HG02981 (cell line): Measurements from ENCODE around the gene ACIN1.
A peak's percentile ranks its signal among the peaks of the same experiment; 100 is the strongest.

ENCODE experiments used
- ATAC-seq: cut with Tn5 transposase; IDR thresholded peaks from one replicate; pipeline ENCODE4 v1.9.1; 2021; ENCODE audit warnings: mild to moderate bottlenecking, moderate library complexity; ENCODE audit not compliant: unreplicated experiment

ACIN1 gene

GRCh38 chr14:23062002-23062401 is 32.9 kb downstream of the ACIN1 start:
- ATAC-seq: no peak

- no peak for ATAC-seq
Observed at GRCh38 chr14:23060536-23061260, 34.2 kb downstream of the ACIN1 start.

- no peak for ATAC-seq
Observed at GRCh38 chr14:23058654-23059504, 36.1 kb downstream of the ACIN1 start.

- ATAC-seq: peak; percentile 57
Observed at GRCh38 chr14:23057757-23058653, 36.9 kb downstream of the ACIN1 start.

DNA sequence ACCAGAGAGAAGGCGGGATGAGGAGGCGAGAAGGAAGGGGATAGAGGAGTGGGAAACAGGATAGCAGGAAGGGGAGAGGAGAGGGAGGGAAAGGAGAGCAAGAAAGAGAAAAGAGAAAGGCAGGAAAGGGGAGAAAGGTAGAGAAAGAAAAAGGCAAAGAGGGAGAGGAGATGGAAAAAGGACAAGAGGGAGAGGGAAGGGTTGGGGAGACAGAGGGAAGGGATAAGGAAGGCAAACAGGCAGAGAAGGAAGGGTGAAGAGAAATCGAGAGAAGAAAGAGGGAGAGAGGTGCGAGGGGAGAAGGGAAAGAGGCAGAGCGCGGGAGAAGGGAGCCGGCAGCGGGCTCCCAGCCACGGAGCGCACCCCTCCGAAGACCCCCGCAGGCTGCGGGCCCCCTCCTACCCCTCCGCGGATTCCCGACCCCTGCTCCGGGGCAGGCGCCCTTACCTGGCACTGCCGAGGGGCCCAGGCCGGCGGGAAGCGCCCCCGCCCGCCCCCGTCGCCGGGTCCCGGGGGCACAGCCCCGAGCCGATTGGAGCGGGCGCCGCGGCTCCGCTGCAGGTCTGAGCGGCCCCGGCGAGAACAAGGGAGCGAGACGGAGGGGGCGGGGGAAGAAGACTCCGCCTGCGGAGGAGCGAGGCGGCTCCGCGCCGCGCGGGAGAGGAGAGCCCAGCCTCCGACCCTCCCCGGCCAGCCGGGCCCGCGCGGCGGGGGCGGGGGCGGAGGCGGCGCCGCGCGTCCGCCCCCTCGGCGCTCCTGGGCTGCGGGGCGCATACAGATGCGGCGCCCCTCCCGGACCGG is 37.8 kb downstream of the ACIN1 start, which contains the start of gene CDH24:
Gene CDH24, minus strand, starts transcription at position 565 of the 801 bp plus-strand sequence. CDS start 1,787 bp downstream, outside the sequence.
- ATAC-seq: peak; percentile 45

DNA sequence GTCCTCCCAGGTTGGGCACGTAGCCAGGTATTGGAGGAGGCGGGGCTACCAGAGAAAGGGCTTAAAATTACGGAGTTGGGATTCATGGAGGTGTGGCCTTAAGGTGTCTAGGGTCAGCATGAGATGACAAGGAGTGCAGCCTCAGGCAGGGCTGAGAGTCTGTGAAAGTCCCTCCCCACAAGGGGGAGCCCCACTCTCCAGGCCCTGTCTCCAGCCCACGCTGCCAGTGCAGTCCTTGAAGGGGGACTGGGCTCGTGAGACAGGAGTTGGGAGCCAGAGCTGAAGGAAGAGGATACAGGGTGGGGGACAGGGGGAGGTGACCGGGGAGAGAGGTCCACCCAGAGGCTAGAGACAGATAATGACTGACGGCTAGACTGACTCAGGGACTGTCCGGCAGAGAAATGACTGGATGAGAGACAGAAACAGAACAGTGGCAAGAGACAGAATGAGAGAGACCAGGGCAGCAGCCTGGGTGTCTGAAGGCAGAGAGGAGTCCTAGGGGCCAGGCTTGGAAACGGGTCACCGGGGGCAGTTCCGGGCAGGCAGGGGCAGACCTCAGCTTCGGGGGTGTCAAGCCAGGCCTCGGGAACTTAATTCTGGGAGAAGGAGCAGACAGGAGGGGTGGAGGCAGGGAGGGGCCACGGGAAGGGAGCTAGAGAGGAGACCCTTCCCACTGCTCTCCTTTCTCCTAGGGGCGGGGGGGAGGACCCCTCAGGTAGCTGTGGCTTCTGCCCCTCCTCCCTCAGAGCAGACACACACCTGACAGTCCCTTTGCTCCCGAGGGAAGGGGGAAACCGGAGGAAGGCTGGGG is 38.6 kb downstream of the ACIN1 start:
- peak; percentile 41 for ATAC-seq

- no peak for ATAC-seq
Observed at GRCh38 chr14:23055621-23056144, 39.3 kb downstream of the ACIN1 start.

- no peak for ATAC-seq
Observed at GRCh38 chr14:23055147-23055550, 39.8 kb downstream of the ACIN1 start.

GRCh38 chr14:23054000-23054811 is 40.7 kb downstream of the ACIN1 start:
- no peak for ATAC-seq

GRCh38 chr14:23053426-23053825 is 41.5 kb downstream of the ACIN1 start:
- ATAC-seq: no peak

GRCh38 chr14:23052671-23053070 is 42.3 kb downstream of the ACIN1 start:
- no peak for ATAC-seq

GRCh38 chr14:23052182-23052623 is 42.7 kb downstream of the ACIN1 start:
- ATAC-seq: no peak

DNA sequence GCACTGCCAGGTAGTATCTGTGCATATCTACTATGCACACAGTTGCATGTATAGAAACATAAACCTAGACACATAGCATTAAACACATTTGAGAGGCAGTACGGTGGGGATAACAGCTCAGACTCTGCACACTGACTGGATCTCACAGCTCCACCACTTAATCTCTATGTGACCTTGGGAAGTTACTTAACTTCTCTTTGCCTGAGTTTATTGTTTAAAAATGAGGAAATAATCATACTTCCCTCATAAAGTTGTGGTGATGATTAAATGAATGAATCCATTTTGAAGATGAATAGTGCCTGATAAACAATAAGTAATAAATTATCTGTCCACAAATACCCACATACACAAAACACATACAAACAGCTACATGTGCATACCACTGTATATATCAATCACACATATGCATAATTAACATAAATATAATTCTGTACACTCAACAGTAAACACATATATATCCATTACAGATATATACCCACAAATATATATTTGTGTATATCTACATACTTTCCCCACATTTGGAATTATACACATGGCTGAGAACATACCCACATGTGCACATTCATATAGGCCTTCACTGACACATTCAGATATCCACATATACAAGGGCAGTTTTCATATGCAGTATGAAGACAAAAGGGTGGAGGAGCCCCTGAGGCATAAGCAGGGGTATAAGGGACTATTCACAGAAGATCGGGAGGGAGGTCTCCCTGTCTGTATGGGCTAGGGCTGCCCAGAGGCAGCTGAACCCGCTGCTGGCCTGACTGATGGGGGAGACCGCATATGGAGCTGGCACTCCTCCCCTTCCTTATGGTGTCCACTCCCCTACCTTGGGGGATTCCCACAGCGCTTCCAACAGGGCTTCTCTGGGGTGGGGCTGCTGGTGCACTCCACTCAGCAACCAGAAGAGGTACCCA is 43.5 kb downstream of the ACIN1 start:
- ATAC-seq: no peak

DNA sequence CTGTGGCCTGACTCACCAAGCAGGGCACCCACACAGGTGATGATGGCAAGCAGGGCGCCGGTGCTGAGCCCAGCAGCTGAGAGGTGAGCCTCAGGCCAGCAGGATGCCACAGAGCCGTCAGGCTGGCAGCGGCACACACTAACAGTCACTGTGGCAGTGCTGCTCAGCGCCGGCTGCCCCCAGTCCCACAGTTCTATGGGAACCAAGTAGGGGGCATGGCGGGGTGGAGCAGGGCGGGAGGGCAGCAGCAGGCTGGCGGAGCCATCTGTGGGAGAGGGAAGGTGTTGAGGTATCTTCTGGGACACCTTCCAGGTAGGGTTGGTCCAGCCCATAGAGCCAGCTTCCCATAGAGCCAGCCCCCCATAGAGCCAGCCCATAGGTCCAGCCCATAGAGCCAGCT is 45.9 kb downstream of the ACIN1 start:
- no peak for ATAC-seq

- ATAC-seq: no peak
Observed at GRCh38 chr14:23047751-23048693, 46.9 kb downstream of the ACIN1 start.

DNA sequence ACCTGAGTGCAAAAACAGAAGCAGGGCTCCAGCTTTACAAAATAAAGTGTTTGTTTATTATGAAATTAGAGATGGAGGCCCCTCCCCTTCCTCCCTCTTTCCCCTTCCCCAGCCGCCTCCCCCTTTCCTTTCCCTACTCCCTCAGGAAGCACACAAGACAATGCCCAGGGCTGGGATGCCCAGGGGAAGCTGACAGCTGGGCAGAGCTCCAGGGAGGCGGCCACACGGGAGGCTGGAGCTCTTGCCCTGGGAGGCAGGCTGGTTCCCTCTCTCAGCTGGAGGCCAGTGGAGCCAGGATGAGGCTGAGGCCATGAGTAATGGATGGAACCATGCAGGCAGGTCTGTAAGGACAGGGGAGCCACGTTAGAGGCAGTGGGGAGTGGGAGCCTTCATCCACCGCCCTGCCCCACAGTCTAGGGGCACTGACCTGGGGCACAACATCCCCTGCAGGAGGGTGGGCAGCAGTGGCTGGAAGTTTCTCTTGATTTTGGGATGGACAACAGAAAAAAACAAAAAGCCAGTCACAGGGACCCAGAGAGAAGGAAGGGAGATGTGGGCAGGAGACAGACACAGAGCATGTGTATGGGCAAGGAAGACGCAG is 47.8 kb downstream of the ACIN1 start:
- no peak for ATAC-seq
